ENCODE data around the gene CCDC154.
"Not testable (repeated sequence)": the region's sequence is repeated elsewhere in the genome, so short reads cannot be mapped to it uniquely, and the experiment has no call there.

The CCDC154 gene

GRCh38 chr16:1472974-1473373 lies 28.6 kb upstream of the CCDC154 start:
- no peak for DNase-seq (ENCODE audit: low read depth)

GRCh38 chr16:1471569-1472194 lies 27.3 kb upstream of the CCDC154 start:
- DNase-seq (ENCODE audit: low read depth): no peak

GRCh38 chr16:1470481-1471251 lies 26.3 kb upstream of the CCDC154 start:
- peak; percentile 60 for DNase-seq (ENCODE audit: low read depth)

GRCh38 chr16:1469693-1470201 lies 25.4 kb upstream of the CCDC154 start:
- no peak for DNase-seq (ENCODE audit: low read depth)

- not testable (repeated sequence) for DNase-seq (ENCODE audit: low read depth)
These were observed 24.8 kb upstream of the CCDC154 start for GRCh38 chr16:1469141-1469540.

GRCh38 chr16:1468426-1468810 lies 24.1 kb upstream of the CCDC154 start:
- DNase-seq (ENCODE audit: low read depth): no peak

- peak; percentile 9 for DNase-seq (ENCODE audit: low read depth)
These were observed 22.7 kb upstream of the CCDC154 start for GRCh38 chr16:1466968-1467521.

GRCh38 chr16:1466054-1466453 lies 21.7 kb upstream of the CCDC154 start:
- no peak for DNase-seq (ENCODE audit: low read depth)

- no peak for DNase-seq (ENCODE audit: low read depth)
These were observed 21.2 kb upstream of the CCDC154 start for GRCh38 chr16:1465567-1465915.

GRCh38 chr16:1464894-1465566 lies 20.7 kb upstream of the CCDC154 start:
- no peak for DNase-seq (ENCODE audit: low read depth)

- no peak for DNase-seq (ENCODE audit: low read depth)
These were observed 20.0 kb upstream of the CCDC154 start for GRCh38 chr16:1464196-1464893.

- no peak for DNase-seq (ENCODE audit: low read depth)
These were observed 16.8 kb upstream of the CCDC154 start for GRCh38 chr16:1461146-1461545.

- DNase-seq (ENCODE audit: low read depth): no peak
These were observed 16.3 kb upstream of the CCDC154 start for GRCh38 chr16:1460602-1461138.

- no peak for DNase-seq (ENCODE audit: low read depth)
These were observed 15.6 kb upstream of the CCDC154 start for GRCh38 chr16:1459967-1460366.

- DNase-seq (ENCODE audit: low read depth): no peak
These were observed 14.6 kb upstream of the CCDC154 start for GRCh38 chr16:1458977-1459341.

- peak; percentile 30 for DNase-seq (ENCODE audit: low read depth)
These were observed 14.1 kb upstream of the CCDC154 start for GRCh38 chr16:1458336-1458976.

- no peak for DNase-seq (ENCODE audit: low read depth)
These were observed 13.3 kb upstream of the CCDC154 start for GRCh38 chr16:1457489-1458245.

GRCh38 chr16:1456951-1457350 lies 12.6 kb upstream of the CCDC154 start:
- no peak for DNase-seq (ENCODE audit: low read depth)

GRCh38 chr16:1455190-1456171 lies 11.1 kb upstream of the CCDC154 start:
- no peak for DNase-seq (ENCODE audit: low read depth)

Measured in ELR (cell line).